GM12875 (cell line): ENCODE data around the gene P2RY1.
"Not testable (repeated sequence)": the region's sequence is repeated elsewhere in the genome, so short reads cannot be mapped to it uniquely, and the experiment has no call there.

Experiments
- H3K4me3 ChIP-seq: one replicate; pipeline ENCODE4 v1.5.1; 2011; ENCODE audit warnings: low read depth, low read length, control low read depth
- TF ChIP-seq, protein P1 (sequence below): IDR thresholded peaks from 2 replicates; pipeline ENCODE4 v1.5.1; 2011; ENCODE audit warnings: low read depth, mild to moderate bottlenecking, control low read depth, inconsistent platforms, low read length, moderate library complexity, borderline replicate concordance; ENCODE audit not compliant: insufficient read depth

The P2RY1 gene

DNA sequence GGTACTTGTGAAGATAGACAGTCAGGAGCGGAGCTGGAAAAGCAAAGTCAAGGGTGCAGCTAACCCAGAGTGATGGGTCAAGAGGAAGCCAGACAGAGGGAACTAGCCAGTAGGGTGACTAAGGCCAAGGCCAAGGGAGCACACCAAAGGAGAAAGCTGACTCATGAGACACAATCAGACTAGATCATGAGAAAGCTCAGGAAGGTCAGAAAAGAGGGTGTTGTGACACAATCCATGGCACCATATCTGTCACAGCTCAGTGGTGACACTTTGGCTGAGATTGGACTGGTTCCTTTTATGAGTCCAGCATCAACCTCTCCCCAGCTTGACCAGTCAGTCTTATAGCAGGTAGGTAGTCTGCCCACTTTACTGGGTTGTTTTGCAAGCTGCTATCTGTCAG, 22.2 kb downstream of the P2RY1 start:
- no peak overlapping the region for H3K4me3 ChIP-seq
- TF ChIP-seq, protein P1, sequence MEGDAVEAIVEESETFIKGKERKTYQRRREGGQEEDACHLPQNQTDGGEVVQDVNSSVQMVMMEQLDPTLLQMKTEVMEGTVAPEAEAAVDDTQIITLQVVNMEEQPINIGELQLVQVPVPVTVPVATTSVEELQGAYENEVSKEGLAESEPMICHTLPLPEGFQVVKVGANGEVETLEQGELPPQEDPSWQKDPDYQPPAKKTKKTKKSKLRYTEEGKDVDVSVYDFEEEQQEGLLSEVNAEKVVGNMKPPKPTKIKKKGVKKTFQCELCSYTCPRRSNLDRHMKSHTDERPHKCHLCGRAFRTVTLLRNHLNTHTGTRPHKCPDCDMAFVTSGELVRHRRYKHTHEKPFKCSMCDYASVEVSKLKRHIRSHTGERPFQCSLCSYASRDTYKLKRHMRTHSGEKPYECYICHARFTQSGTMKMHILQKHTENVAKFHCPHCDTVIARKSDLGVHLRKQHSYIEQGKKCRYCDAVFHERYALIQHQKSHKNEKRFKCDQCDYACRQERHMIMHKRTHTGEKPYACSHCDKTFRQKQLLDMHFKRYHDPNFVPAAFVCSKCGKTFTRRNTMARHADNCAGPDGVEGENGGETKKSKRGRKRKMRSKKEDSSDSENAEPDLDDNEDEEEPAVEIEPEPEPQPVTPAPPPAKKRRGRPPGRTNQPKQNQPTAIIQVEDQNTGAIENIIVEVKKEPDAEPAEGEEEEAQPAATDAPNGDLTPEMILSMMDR: no peak

DNA sequence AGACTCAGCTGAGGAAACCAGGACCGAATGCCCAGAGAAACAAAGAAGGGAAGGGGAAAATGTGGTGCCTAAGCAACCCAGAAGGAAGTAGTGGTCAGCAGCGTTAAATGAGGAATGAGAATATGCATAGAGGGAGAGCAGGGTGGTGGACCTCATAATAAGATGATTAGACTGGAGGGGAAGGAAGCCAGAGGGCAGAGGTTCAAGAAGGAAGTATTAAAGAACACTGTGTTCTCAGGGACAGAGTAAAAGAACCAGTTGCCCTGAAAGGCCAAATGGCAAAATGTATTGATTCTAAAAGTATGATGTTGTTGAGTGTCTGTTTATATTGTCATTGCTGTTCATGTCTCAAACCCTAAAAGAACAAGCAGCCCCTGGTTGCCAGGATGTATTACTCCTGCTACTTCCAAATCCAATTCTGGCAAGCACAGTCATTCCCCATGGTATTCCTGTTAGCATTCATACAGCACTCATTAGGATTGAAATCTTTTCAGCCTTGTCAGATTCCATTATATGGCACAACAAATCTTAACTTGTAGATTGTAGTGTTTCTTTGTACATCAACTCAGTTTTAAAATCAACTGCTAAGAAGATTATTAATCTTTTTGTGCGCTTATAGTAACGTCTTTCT, 23.4 kb downstream of the P2RY1 start:
- TF ChIP-seq, protein P1: no peak
- H3K4me3 ChIP-seq: no peak overlapping the region

DNA sequence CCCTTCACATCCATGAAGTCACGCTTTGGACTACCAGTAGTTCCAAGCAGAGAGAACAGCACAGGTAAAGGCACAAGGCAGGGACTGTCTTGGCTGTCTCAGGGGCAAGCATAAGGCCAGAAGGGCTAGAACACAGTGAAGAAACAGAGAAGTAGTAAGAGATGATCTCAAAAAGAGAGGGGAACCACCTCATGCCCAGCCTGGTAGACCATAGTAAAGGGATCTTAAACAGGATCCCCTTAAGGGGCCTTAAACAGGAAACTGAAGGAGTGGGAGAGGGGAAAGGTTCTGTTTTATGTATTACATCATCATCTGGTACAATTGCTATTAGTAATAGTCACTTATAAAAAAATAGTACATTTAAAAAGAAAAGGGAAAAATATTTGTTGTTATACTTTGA, 25.8 kb downstream of the P2RY1 start:
- TF ChIP-seq, protein P1: no peak
- no peak overlapping the region for H3K4me3 ChIP-seq

DNA sequence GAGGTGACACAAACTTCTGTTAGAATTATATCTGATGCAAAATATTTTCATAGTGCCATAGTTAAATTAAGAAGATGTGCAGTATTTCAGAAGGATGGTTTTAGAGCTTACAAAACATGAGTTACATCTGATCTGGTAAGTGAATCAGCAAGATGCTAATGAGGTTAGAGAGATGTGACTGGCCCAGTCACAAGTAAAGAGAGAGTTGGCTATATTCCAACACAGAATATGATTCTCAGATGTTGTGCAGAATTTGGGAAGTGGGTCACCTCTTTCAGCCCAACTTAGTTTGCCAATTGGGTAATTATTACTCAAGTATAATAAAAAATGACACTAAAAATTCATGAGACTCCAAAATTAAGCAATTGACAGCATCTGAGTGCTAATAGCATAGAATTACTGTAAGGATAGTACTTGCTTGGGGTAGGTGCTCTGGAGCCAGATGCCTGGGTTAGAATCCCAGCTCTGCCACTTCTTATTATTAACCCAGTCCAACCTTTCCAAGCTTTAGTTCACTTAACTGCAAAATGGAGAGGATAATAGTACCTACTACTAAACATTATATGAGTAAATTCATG, 30.8 kb downstream of the P2RY1 start:
- H3K4me3 ChIP-seq: no peak overlapping the region
- TF ChIP-seq, protein P1: no peak

DNA sequence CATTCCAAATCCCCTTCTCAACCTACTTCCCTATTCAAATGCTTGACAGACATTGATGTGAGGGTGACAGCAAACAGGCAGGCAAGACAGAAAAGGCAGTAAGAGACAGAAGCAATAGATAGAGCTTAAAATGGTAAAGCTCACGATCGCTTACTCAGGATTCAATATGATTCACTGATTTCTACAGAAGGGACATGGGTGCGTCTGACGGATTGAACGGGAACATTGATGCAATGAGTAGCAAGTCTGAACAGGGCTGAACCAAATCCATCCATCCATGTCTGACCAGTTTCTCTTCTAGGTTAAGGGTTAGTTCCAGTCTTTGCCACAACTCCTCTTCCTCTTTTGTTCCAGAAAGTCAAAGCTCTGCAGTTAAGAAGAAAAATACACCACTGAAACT, 35.1 kb downstream of the P2RY1 start:
- TF ChIP-seq, protein P1: no peak
- no peak overlapping the region for H3K4me3 ChIP-seq

DNA sequence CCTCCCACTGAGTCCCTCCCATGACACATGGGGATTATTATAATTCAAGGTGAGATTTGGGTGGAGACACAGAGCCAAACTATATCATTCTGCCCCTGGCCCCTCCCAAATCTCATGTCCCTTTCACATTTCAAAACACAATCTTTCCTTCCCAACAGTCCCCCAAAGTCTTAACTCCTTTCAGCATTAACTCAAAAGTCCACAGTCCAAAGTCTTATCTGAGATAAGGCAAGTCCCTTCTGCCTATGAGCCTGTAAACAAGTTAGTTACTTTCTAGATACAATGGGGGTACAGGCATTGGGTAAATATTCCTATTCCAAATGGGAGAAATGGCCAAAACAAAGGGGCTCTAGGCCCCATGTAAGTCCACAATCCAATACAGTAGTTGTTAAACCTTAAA, 38.4 kb downstream of the P2RY1 start:
- not testable (repeated sequence) for H3K4me3 ChIP-seq

DNA sequence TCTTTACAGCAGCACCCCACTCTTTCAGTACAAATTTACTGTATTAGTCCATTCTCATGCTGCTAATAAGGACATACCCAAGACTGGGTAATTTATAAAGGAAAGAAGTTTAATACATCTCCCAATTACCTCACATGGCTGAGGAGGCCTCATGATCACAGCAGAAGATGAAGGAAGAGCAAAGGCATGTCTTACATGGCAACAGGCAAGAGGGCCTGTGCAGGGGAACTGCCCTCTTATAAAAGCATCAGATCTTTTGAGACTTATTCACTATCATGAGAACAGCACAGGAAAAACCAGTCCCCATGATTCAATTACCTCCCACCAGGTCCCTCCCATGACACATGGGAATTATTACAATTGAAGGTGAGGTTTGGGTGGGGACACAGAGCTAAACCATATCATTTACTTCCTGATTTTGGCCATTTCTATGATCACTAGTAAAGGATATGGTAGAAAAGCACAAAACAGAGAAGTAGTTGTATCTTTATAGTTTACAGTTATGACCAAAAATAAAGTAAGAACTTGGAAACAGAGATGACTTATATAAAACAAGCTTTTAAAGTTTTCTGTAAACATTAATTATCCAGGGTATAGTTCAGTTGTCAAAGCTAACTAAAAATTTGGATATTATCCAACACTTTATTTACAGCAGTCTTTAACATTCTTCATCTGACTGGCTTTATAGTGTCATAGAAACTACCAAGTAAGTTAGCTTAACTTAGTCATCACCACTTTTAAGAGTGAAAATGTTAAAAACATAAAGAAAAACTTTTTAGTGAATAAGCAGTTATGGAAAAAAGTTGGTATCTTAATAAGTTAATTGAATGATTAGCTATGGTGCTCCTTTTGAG, 40.2 kb downstream of the P2RY1 start:
- no peak overlapping the region for H3K4me3 ChIP-seq
- TF ChIP-seq, protein P1: no peak
